Measurements from ENCODE around the gene CPVL.

GRCh38 chr7:29147821-29148220 is 1.5 kb upstream of the CPVL start:
- TF ChIP-seq POLR2A (IDR thresholded peaks at IDR 0.05) (no peak), CTCF (IDR thresholded peaks at IDR 0.05) (no peak), POLR2AphosphoS5 (IDR thresholded peaks at IDR 0.05) (no peak)

Measured in prostate gland (tissue), 2 donors.